ENCODE measurements around the gene FLNB.

The FLNB gene, protein sequence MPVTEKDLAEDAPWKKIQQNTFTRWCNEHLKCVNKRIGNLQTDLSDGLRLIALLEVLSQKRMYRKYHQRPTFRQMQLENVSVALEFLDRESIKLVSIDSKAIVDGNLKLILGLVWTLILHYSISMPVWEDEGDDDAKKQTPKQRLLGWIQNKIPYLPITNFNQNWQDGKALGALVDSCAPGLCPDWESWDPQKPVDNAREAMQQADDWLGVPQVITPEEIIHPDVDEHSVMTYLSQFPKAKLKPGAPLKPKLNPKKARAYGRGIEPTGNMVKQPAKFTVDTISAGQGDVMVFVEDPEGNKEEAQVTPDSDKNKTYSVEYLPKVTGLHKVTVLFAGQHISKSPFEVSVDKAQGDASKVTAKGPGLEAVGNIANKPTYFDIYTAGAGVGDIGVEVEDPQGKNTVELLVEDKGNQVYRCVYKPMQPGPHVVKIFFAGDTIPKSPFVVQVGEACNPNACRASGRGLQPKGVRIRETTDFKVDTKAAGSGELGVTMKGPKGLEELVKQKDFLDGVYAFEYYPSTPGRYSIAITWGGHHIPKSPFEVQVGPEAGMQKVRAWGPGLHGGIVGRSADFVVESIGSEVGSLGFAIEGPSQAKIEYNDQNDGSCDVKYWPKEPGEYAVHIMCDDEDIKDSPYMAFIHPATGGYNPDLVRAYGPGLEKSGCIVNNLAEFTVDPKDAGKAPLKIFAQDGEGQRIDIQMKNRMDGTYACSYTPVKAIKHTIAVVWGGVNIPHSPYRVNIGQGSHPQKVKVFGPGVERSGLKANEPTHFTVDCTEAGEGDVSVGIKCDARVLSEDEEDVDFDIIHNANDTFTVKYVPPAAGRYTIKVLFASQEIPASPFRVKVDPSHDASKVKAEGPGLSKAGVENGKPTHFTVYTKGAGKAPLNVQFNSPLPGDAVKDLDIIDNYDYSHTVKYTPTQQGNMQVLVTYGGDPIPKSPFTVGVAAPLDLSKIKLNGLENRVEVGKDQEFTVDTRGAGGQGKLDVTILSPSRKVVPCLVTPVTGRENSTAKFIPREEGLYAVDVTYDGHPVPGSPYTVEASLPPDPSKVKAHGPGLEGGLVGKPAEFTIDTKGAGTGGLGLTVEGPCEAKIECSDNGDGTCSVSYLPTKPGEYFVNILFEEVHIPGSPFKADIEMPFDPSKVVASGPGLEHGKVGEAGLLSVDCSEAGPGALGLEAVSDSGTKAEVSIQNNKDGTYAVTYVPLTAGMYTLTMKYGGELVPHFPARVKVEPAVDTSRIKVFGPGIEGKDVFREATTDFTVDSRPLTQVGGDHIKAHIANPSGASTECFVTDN (N-terminal part only)

DNA sequence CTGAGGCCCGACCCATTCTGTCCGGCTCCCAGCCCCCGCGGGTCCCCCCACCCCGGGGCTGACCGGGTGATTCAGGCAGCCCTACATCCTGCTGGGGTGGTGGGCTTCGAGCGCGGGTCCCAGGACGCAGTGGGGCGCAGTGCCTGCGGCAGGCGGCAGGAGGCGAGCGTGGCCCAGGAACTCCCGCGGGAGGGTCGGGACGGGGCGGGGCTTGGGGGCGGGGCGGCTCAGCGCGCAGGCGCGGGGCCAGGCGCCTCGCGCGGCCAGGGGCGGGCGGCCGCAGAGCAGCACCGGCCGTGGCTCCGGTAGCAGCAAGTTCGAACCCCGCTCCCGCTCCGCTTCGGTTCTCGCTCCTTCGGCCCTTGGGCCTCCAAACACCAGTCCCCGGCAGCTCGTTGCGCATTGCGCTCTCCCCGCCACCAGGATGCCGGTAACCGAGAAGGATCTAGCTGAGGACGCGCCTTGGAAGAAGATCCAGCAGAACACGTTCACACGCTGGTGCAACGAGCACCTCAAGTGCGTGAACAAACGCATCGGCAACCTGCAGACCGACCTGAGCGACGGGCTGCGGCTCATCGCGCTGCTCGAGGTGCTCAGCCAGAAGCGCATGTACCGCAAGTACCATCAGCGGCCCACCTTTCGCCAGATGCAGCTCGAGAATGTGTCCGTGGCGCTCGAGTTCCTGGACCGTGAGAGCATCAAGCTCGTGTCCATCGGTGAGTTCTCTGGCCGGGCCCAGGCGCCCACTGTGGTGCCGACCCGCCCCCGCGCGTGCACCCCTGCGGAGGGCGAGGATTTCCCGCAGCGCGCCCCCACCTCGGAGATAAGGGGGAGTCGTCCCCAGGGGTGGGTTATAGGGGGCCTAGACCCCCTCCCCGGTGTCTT is at the start of gene FLNB:
Gene FLNB, plus strand, starts transcription at position 282 of the 885 bp plus-strand sequence. Its CDS starts 143 bp downstream, at position 425.
- DNase-seq = peak; percentile 81

DNA sequence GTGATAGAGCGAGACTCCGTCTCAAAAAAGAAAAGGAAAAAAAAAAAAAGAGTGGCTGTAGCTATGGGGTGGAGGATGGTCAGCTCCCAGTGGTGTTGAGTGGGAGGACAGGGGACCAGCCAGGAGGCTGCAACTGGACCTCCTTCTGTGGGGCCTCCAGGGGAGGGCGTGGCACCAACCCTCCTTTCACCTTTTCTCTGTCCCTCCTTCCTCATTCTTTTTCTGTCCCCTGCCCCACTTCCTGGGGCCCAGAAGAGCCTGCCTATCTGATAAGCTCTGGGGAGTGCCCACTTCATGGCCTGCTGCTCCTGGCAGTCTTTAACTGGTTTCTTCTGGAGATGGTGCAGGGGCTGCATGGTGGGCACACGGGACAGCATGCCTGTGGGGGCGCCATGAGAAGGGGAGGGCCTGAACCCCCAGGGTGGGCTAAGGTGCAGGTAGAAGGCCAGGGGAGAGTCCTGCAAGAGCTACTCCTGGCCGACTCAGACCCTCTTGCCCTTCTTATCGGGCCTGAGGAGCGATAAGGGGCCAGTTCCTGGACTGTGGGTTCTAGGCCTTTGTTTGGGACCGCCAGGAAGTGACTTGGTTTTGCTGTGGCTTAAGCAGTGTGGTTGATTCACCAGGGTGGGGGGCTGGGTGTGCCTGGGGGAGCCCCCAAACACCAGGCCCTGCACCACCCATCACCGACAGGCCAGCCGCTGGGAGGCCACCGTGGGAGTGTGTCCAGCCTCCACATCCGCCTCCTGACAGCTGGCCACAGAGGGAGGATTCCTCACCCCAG is 49.4 kb upstream of the FLNB start:
- no peak for DNase-seq

DNA sequence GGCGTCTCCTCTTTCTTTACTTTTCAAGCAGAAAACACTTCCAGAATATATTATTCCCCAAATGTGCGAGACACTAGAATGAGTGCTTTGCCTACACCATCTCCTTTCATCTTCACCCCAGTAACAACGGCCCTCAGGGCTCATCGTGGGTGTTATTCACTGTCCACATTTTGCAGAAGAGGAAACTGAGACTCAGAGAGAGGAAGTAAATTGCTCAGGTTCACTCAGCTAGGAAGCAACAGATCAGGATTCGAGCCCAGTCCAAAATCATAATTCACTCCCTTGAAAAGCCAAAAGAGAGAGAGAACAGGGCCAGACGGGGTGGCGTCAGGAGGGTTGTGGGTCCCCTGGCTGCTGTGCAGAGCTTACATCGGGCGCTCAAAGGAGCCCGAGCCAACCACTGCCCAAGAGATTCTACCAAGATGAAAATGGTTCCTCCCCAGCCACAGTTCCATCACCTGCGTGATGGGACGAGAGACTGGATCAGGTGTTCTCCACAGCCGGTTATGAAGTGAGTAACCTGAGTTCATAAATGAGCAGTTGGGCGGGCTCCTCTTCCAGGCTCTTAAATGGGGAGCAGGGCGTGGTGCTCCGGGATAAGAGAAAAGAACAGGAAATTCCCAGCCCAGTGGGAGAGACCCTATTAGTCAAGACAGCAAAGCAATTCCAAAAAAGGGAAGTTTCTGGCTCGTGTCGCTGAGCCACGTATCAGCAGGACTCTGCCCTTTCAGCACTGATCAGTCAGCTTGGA is 48.6 kb upstream of the FLNB start:
- DNase-seq = no peak

DNA sequence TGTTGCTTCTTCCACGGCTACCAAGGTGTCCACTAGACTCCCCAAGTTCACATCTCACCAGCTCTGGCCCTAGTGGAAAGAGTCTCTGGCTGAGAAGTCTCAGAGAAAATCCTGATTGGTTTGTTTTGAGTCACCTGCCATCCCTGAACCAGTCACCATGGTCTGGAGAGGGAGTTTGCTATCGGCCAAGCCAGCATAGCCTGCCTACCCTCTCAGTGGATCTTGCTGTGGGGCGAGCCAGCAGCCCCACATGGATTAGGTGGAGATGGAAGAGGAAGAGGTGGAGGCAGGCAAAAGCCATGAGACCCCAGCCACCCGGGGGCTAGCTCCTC is 48.1 kb upstream of the FLNB start:
- DNase-seq = no peak

DNA sequence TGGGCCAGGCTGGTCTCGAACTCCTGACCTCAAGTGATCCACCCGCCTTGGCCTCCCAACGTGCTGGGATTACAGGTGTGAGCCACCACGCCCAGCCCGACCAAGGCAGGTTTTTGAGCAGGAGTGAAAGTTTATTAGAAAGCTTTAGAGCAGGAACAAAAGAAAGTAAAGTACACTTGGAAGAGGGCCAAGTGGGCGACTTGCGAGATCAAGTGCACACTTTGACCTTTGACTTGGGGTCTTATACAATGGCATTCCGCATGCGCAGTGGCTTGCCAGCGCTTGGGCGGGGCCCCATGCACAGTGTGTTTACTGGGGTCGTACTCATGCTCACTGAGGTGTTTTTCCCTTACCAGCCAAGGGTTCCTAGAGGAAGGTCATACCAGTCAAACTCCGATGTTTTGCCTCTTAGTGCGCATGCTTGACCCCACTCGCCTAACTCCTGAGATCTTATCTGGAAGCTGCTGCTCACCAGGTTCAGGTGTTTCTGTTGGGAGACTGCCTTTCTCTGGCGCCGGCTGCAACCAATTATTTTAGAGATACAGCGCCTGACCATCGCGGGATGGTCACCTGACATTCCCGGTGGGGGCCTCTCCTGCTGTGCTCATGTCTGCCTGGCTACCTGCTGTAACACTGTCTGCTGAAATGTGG is 46.9 kb upstream of the FLNB start:
- no peak for DNase-seq

DNA sequence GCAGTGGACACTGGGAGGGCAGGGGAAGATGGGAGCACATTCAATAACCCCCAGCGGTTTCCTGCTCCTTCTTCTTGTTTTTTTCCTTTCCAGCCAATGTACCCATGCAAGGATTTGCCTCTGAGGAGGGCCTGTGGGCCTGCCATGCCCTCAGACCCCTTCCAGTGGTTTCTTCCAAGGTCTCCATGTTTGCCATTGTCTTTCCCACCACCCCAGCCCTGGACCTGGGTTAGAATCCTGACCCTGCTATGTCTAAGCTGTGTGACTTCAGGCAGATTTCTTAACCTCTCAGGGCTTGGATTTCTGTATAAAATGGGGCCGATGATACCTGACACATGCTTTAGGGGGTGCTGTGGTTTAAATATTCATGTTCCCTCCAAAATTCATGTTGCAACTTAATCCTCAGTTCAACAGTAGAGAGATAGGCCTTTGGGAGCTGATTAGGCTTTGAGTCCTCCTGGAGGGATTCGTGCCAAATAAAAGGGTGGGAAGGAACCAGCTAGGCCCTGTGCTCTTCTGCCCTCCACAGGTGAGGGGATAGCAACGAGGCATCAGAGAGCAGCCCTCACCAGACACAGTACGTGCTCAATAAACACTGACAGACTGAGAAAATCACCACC is 46.3 kb upstream of the FLNB start:
- no peak for DNase-seq

DNA sequence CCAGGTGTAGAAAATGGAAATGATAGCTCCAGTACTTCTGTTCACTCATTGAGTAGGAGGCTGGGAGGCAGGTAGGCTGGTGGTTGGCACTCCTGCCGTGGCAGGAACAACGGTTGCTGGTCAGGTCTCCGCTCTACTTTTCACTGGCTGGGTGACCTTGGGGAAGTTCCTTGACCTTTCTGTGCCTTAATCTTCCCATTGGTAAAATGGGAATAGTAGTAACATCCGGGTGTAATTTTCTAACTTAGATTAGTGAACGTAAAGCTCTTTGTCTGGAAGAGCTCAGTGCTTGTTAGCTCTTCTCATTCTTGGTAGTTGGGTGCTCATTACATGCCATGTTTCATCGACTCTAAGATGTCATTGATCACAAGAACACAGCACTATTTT is 45.8 kb upstream of the FLNB start:
- DNase-seq = no peak

DNA sequence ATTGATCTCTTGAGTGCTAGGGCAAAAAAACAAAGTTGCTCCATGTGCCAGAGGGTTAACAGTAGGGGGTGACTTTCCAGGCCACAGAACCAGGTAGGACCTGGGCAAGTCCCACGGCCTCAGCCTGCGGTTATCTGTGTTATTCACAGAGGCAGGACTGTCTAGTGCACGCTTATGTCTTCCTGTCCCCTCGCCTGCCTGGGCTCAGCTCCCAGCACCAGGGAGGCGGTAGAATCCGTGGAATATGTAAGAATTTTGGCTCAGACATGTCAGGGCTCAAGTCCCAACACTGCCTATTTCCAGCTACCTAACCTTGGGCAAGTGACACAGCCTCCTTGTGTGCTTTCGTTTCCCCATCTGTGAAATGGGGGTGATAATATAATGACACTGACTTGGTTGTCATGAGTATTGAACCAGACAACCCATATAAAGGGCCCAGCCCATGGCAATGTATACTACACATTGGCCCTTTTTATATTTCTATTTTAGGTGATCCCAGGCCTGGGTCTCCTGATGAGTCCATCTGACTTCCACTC is 44.3 kb upstream of the FLNB start:
- no peak for DNase-seq

DNA sequence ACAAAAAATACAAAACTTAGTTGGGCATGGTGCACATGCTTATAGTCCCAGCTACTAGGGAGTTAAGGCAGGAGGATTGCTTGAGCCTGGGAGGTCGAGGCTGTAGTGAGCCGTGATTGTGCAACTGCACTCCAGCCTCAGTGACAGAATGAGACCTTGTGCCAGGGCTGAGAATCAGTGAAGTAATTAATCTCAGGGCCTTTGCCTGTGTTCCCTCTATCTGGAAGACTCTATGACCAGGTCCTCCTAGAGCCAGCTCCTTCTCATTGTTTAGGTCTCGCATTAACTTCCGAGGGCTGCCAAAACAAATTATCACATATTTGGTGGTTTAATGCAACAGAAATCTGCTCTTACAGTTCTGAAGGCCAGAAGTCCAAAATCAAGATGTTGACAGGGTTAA is 41.4 kb upstream of the FLNB start:
- no peak for DNase-seq

DNA sequence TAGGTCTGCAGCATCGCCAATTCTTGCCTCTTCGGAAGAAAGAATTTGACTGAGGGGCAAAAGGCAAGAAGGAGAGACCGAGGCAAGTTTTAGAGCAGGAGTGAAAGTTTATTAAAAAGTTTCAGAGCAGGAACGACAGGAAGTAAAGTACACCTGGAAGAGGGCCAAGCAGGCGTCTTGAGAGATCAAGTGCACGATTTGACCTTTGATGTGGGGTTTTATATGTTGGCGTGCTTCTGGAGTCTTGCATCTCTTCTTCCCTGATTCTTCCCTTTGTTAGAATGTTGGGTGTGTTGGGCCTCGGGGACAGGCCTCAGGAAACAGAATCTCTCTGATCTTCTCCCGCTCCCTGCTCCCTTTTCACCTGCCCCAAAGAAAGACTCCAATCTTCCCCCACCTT is 40.6 kb upstream of the FLNB start:
- DNase-seq = no peak

DNA sequence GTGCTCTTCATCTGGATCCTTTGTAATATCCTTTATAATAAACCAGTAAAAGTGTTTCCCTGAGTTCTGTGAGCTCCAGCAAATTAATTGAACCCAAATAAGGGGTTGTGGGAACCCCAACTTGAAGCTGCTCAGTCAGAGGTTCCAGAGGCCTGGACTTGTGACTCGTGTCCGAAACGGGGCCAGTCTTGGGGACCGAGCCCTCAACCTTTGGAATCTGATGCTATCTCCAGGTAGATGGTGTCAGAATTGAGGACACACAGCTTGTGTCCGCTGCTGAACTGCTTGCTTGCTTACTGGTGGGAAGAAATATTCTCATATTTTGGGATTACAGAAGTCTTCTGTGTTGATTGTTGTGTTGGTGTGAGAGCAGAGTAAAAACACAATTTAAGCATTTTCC is 39.7 kb upstream of the FLNB start:
- no peak for DNase-seq

DNA sequence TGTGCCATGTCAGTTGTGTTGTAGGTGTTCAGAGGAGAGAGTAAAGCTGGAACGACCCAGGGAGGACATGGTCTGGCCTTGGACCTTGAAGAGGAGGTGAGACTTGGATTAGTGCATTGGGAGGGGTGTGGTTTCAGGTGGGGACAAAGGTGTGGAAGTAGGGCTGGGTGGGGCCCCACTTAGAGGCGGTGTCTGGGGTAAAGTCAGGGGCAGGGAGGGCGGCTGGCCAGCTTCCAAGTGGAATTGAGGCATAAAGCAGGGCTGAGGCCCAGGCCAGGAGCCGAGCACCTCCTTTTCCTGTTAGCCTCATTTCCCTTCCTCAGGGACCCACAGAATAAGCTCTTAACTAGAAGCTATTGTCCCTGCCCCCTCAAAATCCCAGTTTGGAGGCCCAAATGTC is 36.2 kb upstream of the FLNB start:
- no peak for DNase-seq

DNA sequence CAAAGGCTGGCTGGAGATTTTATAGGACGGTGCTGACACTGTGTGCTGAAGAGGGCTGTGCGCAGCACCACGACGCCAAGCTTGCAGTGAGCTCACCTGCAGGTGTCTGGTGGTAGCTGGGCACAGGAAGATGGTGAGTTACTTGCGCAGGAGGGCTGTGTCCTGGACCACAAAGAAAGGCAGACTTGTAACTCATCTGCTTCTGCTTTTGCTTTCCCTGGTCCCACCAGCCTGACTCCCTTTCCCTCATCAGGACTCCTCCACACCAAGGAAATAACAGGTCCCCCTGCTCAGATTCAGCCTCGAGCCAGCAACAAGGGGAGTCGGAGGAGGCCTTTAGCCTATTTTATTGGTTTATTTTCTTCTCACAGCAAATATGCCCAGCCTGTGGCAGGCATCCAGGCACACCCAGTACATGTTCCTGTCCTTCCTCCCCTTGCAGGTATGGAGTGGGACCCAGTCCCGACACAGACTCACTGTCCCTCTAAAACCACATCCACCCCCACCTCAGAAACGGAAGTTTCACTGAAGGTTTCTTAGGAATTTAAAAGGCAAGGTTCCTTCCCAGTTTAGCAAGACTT is 35.6 kb upstream of the FLNB start:
- DNase-seq = no peak

DNA sequence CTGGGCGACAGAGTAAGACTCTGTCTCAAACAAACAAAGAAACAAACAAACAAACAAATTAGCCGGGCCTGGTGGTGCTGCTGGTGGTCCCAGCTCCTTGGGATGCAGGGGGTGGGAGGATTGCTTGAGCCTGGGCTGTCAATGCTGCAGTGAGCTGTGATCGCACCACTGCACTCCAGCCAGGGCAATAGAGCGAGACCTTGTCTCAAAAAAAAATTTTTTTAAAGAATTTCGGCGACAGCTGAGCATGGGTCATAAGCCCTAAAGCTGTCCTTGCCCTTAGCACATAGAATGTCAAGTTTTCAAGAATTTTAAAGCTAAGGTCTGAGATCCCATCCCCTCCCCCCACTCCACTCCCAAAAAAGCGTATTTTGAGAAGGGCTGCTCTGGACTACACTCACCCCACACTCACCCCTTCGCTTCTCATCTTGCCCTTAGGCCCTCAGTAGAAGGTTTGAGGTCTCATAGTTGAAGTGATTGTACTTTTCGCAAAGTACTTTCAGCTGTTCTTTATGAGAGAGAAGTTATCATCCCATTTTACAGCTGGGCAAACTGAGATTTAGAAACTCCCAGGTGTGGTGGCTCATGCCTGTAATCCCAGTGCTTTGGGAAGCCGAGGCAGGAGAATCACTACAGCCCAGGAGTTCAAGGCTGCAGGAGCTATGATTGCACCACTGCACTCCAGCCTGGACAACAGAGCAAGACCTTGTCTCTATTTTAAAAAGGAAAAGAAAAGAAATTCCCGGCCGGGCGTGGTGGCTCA is 34.3 kb upstream of the FLNB start:
- DNase-seq = no peak

DNA sequence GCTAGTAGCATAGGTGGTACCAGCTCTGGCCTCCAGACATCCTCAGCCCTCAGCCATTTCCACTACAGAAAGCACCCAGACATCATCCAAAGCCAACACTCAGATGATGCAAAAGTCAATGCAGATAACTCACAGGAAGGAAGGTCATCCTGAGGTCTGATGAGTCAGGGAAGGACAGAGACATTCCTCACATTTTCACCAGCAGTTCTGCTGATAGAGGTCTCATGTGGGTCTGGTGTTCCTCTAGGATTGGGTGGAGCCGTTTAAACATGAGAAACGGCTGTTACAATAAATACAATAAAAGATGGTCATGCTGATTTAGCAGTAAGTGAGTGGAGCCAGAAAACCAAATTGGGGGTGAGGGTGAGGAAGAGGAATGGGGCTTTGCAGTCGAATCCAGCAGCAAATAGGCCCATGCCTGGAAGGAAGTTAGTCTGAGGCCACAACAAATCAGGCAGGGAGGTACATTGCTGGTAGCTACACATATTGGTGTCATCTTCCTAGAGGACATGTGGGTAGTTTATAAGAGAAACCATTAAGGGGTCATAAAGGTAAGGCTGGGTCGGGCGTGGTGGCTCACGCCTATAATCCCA is 33.3 kb upstream of the FLNB start:
- no peak for DNase-seq

DNA sequence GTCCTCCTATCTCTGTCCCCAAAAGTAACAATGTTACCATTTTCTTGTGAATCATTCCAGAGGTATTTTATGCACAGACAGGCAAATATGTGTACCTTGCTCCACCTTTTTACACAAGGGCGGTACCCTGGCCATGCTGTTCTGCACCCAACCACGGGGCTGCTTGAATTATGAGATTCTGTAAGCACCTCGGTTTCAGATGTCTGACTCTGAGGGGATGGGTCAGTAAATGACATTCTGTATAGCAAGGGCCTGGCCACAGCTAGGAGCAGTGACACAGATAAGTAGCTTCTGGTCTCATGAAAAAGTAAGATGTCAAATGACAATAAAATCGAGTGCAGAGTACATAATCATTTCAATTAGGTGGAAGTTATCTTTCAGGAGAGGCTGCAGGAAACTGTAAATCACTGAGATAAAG is 30.4 kb upstream of the FLNB start:
- DNase-seq = no peak

DNA sequence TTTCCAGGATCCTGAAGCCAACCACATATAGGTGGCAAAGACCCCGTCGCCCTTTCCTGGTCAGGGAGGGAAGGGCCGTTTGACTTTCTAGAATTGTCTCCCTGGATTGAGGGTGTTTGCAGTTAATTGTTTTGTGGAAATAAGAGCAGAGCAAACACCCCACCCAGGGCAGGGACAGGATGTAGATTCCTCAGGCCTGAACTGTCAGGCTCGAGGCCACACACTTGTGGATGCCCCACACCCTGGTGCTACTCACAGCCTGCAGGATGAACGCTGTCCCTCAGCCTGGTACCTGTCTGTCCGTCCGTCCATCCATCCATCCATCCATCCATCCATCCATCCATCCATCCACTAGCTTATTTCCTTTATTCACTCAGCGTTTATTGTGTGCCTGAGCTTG is 29.9 kb upstream of the FLNB start:
- DNase-seq = no peak

DNA sequence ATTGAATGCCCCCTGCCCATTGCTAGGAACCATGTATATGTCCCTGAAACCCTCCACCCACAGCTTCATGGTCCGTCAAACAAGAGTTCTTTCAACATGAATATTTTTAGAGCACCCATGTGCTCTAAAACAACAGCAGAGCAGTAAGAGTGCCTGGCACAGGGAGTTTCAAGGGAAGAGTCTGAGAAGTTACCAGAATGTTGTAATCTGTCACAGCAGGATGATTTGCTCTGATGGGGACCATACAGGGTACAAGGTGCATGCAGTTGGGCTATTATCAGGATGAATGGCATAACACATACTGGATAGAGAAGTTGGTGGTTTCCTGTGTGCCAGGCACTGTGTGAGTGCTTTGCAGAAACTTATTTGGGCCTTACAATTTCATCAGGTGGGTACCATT is 27.8 kb upstream of the FLNB start:
- DNase-seq = no peak
